B cell (primary cell): Measurements from ENCODE around the gene CC2D1B. TPM values are rescaled to one million over a fixed set of nuclear protein-coding genes. Genes with fewer than 3 reads are reported as not detected.

Experiments
- ATAC-seq: fragments of 200-7000 bp; cut with Tn5 transposase; one replicate; pipeline ENCODE4 v1.10.0; 2021; ENCODE audit warnings: low read depth, mild to moderate bottlenecking, moderate number of reproducible peaks, moderate library complexity
- CTCF ChIA-PET: fragments of 350-600 bp; sonication (Branson Sonifier 250); formaldehyde crosslinking; loops from one replicate; lab custom pipeline; 2021; ENCODE audit warnings: antibody characterized with exemption, inconsistent platforms; lab: Charles Lee
- POLR2A ChIA-PET: fragments of 350-600 bp; sonication (Branson Sonifier 250); formaldehyde crosslinking; loops from one replicate; lab custom pipeline; 2021; ENCODE audit warnings: antibody characterized with exemption; lab: Charles Lee
- DNase-seq: peaks from one replicate; pipeline ENCODE4 v3.0.0; 2013
- H2AFZ ChIP-seq: 2 replicates; pipeline ENCODE4 v1.6.1; 2012; ENCODE audit warnings: mild to moderate bottlenecking, low read depth, low read length; ENCODE audit not compliant: insufficient read depth, poor library complexity, severe bottlenecking
- H3K27ac ChIP-seq, 2 donors: 1 replicate in 1 of 2; 2 replicates in 1 of 2; pipeline ENCODE4 v1.5.1; 2012 to 2013; ENCODE audit warnings: low read length in 2 of 2, mild to moderate bottlenecking in 2 of 2, moderate library complexity in 1 of 2
- H3K27me3 ChIP-seq, 4 experiments: fragments of 200-600 bp in 1 of 4; sonication (generic) in 1 of 4; replicated peaks in 1 of 4; 1 replicate in 2 of 4; 2 replicates in 2 of 4; pipeline versions ENCODE4 v1.6.1 to v1.7.0; 2013 to 2016; ENCODE audit warnings: low read length in 3 of 4, mild to moderate bottlenecking in 2 of 4, mixed read lengths in 1 of 4, moderate library complexity in 1 of 4; ENCODE audit not compliant: insufficient read depth in 4 of 4, control insufficient read depth in 3 of 4; ENCODE audit errors: control extremely low read depth in 1 of 4
- H3K36me3 ChIP-seq, 2 experiments: replicated peaks in 1 of 2; 1 replicate in 1 of 2; 2 replicates in 1 of 2; pipeline versions ENCODE4 v1.6.1 to v1.7.1; 2013; ENCODE audit warnings: low read length in 1 of 2; ENCODE audit not compliant: insufficient read depth in 2 of 2, control insufficient read depth in 1 of 2; ENCODE audit errors: control extremely low read depth in 1 of 2, extremely low read depth in 1 of 2
- H3K4me1 ChIP-seq, 2 donors: fragments of 200-600 bp in 1 of 2; sonication (generic) in 1 of 2; 1 replicate in 1 of 2; 2 replicates in 1 of 2; pipeline versions ENCODE4 v1.5.1 to v1.6.1; 2013 to 2017; ENCODE audit warnings: low read length in 2 of 2; ENCODE audit not compliant: control insufficient read depth in 2 of 2, insufficient read depth in 2 of 2
- H3K4me2 ChIP-seq: replicated peaks from 2 replicates; pipeline ENCODE3; 2012; ENCODE audit warnings: mild to moderate bottlenecking, low read depth, low read length; ENCODE audit not compliant: poor library complexity, severe bottlenecking
- H3K4me3 ChIP-seq, 5 experiments: fragments of 200-600 bp in 1 of 5; sonication (generic) in 1 of 5; 1 replicate in 3 of 5; 2 replicates in 2 of 5; pipeline versions ENCODE4 v1.5.1 to v1.7.0; 2011 to 2016; ENCODE audit warnings: low read length in 4 of 5, mild to moderate bottlenecking in 4 of 5, low read depth in 2 of 5, control low read depth in 1 of 5, moderate library complexity in 1 of 5; ENCODE audit not compliant: insufficient read depth in 1 of 5; ENCODE audit errors: control extremely low read depth in 1 of 5, extremely low read depth in 1 of 5
- H3K79me2 ChIP-seq: fragments of 200-600 bp; sonication (generic); one replicate; pipeline ENCODE4 v1.6.0; 2016; ENCODE audit warnings: low read length; ENCODE audit not compliant: control insufficient read depth, insufficient read depth
- H3K9ac ChIP-seq: fragments of 200-600 bp; sonication (generic); 2 replicates; pipeline ENCODE4 v1.6.1; 2017; ENCODE audit warnings: mild to moderate bottlenecking, low read length, moderate library complexity
- H3K9me3 ChIP-seq, 3 donors: one replicate each; pipeline versions ENCODE4 v1.6.1 to v1.7.1; 2013; ENCODE audit warnings: low read length in 2 of 3; ENCODE audit not compliant: control insufficient read depth in 2 of 3, insufficient read depth in 1 of 3; ENCODE audit errors: control extremely low read depth in 1 of 3
- H4K20me1 ChIP-seq: 2 replicates; pipeline ENCODE4 v1.6.0; 2012; ENCODE audit warnings: mild to moderate bottlenecking, low read length; ENCODE audit not compliant: insufficient read depth, control insufficient read depth, poor library complexity, severe bottlenecking
- H3K27ac Mint-ChIP-seq: one replicate; pipeline ENCODE4 v1.8.0; 2021; ENCODE audit warnings: mixed read lengths
- H3K27me3 Mint-ChIP-seq: one replicate; pipeline ENCODE4 v1.8.0; 2021; ENCODE audit warnings: mixed read lengths
- H3K4me1 Mint-ChIP-seq: one replicate; pipeline ENCODE4 v1.8.0; 2021; ENCODE audit warnings: mixed read lengths
- H3K4me3 Mint-ChIP-seq: one replicate; pipeline ENCODE4 v1.8.0; 2021; ENCODE audit warnings: mixed read lengths
- H3K9me3 Mint-ChIP-seq: one replicate; pipeline ENCODE4 v1.8.0; 2022; ENCODE audit warnings: mixed read lengths; ENCODE audit not compliant: insufficient read depth
- CTCF ChIP-seq: fragments of 200-600 bp; IDR thresholded peaks from one replicate; pipeline ENCODE4 v1.8.0; 2022; ENCODE audit warnings: antibody characterized with exemption, mild to moderate bottlenecking
- EZH2 ChIP-seq: IDR thresholded peaks from 2 replicates; pipeline ENCODE4 v1.6.1; 2012; ENCODE audit warnings: borderline replicate concordance, low read depth, mild to moderate bottlenecking, moderate library complexity, low read length; ENCODE audit not compliant: insufficient read depth, poor library complexity, severe bottlenecking
- WGBS: methylation state at CpG from one replicate; pipeline ENCODE4 v1.1.5; 2013; ENCODE audit warnings: missing lambda C conversion rate; ENCODE audit not compliant: insufficient coverage; 5-methylcytosine and 5-hydroxymethylcytosine counted together
- intact Hi-C: fragments of 100-400 bp; cut with micrococcal nuclease; formaldehyde crosslinking; loops from one replicate; pipeline ENCODE4 v1.10.0; 2022
- polyA plus RNA-seq: library from polyadenylated mRNA; depleted of rRNA; stranded (reverse); fragments of >200 nt; gene quantifications from 2 replicates; pipeline ENCODE4 v1.2.3, GENCODE V29; 2012
- total RNA-seq, 2 donors: library from RNA; stranded (reverse); fragments of 120-200 nt in 1 of 2; gene quantifications; 1 replicate in 1 of 2; 2 replicates in 1 of 2; pipeline versions ENCODE4 v1.2.3 to v1.2.4, GENCODE V29; 2013 to 2022

The CC2D1B gene
- total and polyA plus RNA-seq, 2 donors (not counting 1 experiment from before 2014, with no cell fraction given), result 28.9 to 79.7 TPM

- intact Hi-C loops, result no loop called here
- TF ChIP-seq EZH2, result no peak
- TF ChIP-seq CTCF, result no peak
- ATAC-seq (no peak), DNase-seq (no peak)
- Mint-ChIP-seq H3K9me3 (no peaks in the 10 kb centered on the region), H3K27ac (no peak overlapping the region), H3K4me1 (no peaks in the 10 kb centered on the region), H3K27me3 (no peaks in the 10 kb centered on the region), H3K4me3 (no peak overlapping the region)
- H3K27ac ChIP-seq, result no peak overlapping the region
- H3K9ac ChIP-seq, result no peak overlapping the region
- H3K79me2 ChIP-seq, result no peaks in the 10 kb centered on the region
- ChIA-PET POLR2A (no interaction called here), CTCF (interaction anchor here (1.3 kb wide), 1 partner anchor 271 kb away, joined by 4 read pairs; no protein-coding TSS in a partner anchor)
- H3K9me3 ChIP-seq, result no peaks in the 10 kb centered on the region
- H3K27me3 ChIP-seq, result no peaks in the 10 kb centered on the region
- no peak overlapping the region for H3K4me2 ChIP-seq
- H2AFZ ChIP-seq, result no peak overlapping the region
- H4K20me1 ChIP-seq, result no peaks in the 10 kb centered on the region
- peaks cover 23 to 81% of the 10 kb centered on the region in 2 experiments for H3K36me3 ChIP-seq
- H3K4me1 ChIP-seq, result no peaks in the 10 kb centered on the region
- H3K4me3 ChIP-seq, result no peak overlapping the region
Measured at GRCh38 chr1:52414942-52415341, 48.9 kb upstream of the CC2D1B start.

- H3K4me2 ChIP-seq, result no peak overlapping the region
- DNase-seq, result no peak
- no peak overlapping the region for H2AFZ ChIP-seq
- intact Hi-C loops, result no loop called here
- Mint-ChIP-seq H3K27me3 (no peaks in the 10 kb centered on the region), H3K4me3 (no peak overlapping the region), H3K9me3 (no peaks in the 10 kb centered on the region), H3K27ac (no peak overlapping the region), H3K4me1 (no peaks in the 10 kb centered on the region)
- H3K9me3 ChIP-seq, result no peaks in the 10 kb centered on the region
- no peak for ATAC-seq
- ChIA-PET POLR2A (no interaction called here), CTCF (interaction anchor here (0.7 to 1.1 kb wide), 3 partner anchors 8 to 1806 kb away, joined by 3 to 5 read pairs (median 3); no protein-coding TSS in a partner anchor)
- peaks cover 25 to 87% of the 10 kb centered on the region in 2 experiments for H3K36me3 ChIP-seq
- no peaks in the 10 kb centered on the region for H3K4me1 ChIP-seq
- H3K79me2 ChIP-seq, result no peaks in the 10 kb centered on the region
- H3K4me3 ChIP-seq, result no peak overlapping the region
- WGBS, result 97% methylated on average over 8 of the region's 10 CpGs
- TF ChIP-seq EZH2, result no peak
- TF ChIP-seq CTCF, result no peak
- no peaks in the 10 kb centered on the region for H4K20me1 ChIP-seq
- H3K27ac ChIP-seq, result no peak overlapping the region
- H3K27me3 ChIP-seq, result no peaks in the 10 kb centered on the region
- H3K9ac ChIP-seq, result no peak overlapping the region
Measured at GRCh38 chr1:52413410-52413989, 47.5 kb upstream of the CC2D1B start.
